OCI-LY1 (cell line): Measurements from ENCODE around the gene SIX5.

Experiments
- EZH2 ChIP-seq: fragments of 200-600 bp; sonication (generic), shearing (Covaris generic); IDR thresholded peaks from 2 replicates; pipeline ENCODE4 v1.8.0; 2017; ENCODE audit warnings: borderline replicate concordance, mixed run types, mild to moderate bottlenecking, antibody characterized with exemption, low read length, moderate library complexity, mixed read lengths
- TF ChIP-seq, protein P1 (sequence below): fragments of 200-600 bp; sonication (generic), shearing (Covaris generic); IDR thresholded peaks from 2 replicates; pipeline ENCODE4 v1.5.1; 2017; ENCODE audit warnings: mild to moderate bottlenecking, antibody characterized with exemption, low read length, moderate library complexity, mixed read lengths

DNA sequence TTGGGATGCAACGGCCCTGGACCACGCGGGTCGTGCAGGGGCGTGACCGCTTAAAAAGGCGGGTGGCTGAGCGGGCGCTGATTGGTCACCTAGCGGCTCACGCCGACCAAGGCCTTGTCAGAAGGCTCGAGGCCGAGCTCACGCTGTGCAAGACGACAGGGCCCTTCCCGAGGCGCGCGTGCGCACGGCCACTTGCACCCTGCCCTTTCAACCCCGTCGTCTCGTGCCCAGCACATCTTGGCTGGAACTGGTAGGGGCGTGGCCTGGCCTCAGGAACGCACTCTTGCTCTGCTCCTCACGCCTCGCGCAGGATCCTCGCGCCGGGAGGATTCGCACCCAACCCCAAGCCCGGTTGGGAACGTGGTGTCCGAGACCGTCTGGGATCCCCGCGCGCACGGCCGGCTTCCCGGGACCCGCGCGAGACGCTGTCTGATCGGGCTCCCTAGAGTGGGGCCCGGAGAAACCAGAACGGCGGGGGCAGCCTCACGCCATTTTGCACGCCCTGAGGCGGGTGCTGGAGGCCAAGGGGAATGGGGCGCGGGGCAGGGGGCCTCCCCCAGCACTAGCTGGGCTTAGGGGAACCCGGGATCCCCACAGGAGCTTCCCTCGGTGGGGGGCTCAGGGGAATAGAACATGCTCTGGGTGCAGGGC lies 35.8 kb downstream of the SIX5 start, which contains the start of gene MEIOSIN:
- TF ChIP-seq EZH2 = no peak
- TF ChIP-seq, protein P1, sequence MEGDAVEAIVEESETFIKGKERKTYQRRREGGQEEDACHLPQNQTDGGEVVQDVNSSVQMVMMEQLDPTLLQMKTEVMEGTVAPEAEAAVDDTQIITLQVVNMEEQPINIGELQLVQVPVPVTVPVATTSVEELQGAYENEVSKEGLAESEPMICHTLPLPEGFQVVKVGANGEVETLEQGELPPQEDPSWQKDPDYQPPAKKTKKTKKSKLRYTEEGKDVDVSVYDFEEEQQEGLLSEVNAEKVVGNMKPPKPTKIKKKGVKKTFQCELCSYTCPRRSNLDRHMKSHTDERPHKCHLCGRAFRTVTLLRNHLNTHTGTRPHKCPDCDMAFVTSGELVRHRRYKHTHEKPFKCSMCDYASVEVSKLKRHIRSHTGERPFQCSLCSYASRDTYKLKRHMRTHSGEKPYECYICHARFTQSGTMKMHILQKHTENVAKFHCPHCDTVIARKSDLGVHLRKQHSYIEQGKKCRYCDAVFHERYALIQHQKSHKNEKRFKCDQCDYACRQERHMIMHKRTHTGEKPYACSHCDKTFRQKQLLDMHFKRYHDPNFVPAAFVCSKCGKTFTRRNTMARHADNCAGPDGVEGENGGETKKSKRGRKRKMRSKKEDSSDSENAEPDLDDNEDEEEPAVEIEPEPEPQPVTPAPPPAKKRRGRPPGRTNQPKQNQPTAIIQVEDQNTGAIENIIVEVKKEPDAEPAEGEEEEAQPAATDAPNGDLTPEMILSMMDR = no peak
